ENCODE data around the gene CELA2A.
"Not testable (repeated sequence)": the region's sequence is repeated elsewhere in the genome, so short reads cannot be mapped to it uniquely, and the experiment has no call there.

CELA2A gene

DNA sequence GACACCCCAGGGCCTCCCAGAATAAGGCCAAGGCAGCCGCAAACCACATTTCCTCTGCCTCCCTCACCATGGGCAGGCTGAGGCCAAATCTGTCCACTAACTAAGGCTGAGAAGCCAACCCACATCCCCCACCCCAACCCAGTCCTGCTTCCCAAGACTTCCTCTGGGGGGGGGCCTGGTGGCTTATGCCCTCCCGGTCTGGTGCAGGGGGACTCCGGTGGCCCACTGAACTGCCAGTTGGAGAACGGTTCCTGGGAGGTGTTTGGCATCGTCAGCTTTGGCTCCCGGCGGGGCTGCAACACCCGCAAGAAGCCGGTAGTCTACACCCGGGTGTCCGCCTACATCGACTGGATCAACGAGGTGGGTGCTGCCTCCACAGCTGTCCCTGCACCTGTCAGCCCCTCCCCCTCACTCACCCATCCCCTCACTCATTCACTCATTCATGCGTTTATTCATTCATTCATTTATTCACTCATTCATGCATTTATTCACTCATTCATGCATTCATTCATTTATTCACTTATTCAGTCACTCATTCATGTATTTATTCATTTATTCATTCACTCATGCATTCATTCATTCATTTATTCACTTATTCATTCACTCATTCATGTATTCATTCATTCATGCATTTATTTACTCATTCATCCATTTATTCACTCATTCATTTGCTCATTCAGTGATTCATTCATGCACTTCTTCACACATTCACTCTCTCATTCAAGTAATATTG is 11.0 kb upstream of the CELA2A start:
- DNase-seq: no peak

GRCh38 chr1:15446212-15446611 is 10.3 kb upstream of the CELA2A start:
- no peak for DNase-seq

DNA sequence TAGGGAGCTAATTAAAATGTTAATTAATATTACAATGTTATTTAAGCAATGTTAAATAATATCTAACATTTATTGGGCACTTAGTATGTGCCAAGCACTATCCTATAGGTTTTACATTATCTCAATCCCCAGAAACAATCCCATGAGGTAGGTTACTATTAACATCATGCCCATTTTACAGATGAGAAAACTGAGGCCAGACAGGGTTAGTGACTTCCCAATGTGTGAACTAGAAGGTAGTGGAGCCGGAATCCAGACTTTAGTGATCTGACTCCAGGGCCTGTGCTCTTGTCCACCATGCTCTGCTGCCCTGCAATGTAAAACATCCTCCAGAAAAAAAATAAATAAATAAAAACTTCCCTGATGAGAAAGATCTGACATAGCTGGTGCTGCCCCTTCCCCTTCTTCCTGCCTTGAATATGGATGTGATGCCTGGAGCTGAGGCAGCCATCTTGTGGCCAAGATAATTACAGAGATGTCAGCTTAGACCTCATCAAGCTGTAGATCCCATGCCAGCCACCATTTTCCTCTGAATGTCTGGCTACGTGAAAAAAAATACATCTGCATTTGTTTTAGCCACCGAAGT is 7.6 kb upstream of the CELA2A start:
- DNase-seq: no peak

- no peak for DNase-seq
These were observed 7.0 kb upstream of the CELA2A start for GRCh38 chr1:15449567-15449966.

GRCh38 chr1:15451014-15451722 is 5.4 kb upstream of the CELA2A start:
- no peak for DNase-seq

DNA sequence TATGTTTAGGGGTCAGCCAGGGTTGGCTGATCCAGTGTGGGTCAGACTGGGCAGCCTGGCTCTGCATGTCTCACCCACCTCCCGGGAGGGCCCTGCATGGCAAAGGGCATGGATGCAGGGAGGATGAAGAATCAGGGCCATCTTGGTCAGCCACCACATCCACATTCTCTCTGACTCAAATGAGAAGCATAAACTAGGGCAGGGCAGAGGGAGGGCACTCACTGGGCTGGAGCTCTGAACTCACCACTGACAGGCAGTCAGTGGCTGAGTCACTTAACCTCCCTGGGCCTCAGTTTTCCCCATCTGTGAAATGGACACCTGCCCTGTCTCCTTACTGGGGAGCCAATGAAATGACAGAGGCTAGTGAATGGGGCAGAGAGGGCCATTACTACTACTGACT is 4.3 kb upstream of the CELA2A start:
- no peak for DNase-seq

DNA sequence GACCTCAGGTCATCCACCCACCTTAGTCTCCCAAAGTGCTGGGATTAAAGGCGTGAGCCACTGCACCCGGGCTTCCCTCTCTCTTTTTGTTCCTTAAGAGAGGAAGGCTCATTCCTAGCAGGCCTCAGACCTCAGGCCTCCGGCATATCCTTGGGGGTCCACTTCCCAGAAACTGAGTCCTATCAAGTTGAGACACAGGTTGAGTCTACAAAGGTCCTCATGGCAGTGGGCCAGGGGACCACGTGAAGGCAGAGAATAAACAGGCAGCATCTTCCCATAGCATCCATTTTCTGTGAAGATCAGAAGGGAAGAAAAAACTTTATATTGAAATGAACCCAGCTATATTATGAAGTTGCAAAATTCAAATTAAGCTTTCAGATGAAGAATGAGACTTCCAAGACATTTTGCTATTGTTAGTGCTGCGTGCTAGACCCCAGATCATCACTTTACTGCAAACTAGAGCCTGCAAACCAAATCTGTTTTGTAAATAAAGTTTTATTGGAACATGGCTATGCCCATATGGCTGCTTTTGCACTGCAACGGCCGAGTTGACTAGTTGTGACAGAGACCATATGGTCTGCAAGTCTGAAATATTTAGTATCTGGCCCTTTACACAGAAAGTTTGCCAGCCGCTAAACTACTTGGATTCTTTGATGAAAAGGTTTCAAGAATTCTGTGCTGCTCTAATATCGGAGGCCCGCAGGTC is 3.5 kb upstream of the CELA2A start:
- DNase-seq: no peak

GRCh38 chr1:15453734-15454133 is 2.8 kb upstream of the CELA2A start:
- DNase-seq: peak; percentile 63

DNA sequence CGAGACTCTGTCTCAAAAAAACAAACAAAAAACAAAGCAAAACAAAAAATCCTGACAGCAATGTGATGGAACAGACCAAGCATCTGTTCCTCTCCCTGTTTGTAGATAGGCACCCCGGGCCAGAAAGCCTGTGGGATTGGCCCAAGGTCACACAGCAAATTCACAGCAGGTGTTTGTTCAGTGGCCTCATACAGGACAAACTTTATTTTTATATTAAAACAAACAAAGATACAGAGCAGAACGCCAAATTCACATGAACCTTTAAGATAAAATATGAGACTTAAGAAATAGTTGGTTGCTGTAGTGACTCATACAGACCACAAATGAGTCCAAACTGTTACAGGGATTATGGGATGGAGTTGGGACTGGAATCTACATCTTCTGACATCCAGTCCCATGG is 2.3 kb upstream of the CELA2A start:
- peak; percentile 76 for DNase-seq

DNA sequence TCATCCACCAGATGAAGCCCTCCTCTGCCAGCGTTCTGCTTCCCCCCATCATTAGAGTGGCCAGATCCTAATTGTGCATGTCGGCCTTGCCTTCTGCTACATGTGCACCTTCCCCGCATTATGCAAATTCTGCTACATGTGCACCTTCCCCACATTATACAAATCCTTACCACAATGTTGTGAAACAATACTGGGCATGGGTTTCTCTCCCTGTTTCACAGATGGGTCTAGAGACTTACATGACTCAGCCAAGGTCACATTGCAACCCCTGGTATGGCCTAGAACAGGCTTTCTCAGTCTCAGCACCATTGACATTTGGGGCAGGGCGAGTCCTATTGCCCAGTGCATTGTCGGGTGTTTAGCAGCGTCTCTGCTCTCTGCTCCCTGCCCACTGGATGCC is 1.0 kb upstream of the CELA2A start:
- no peak for DNase-seq

DNA sequence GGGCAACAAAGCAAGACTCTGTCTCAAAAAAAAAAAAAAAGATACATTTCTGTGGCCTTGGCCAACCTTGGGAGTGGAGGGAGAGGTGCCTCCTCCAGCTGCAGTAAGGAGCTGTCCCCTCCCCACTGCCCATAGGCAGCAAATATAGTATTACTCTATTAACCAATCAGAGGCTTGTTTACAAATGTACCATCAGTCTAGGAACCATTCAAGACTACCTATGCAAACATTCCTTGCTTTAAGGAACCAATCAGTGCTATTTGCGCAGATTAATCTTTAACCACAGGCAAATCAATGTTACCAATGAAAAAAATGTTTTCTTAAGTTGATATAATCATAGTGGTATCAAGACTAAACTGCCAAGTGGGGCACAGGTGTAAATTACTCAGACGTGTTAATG is 1.1 kb downstream of the CELA2A start:
- DNase-seq: no peak

DNA sequence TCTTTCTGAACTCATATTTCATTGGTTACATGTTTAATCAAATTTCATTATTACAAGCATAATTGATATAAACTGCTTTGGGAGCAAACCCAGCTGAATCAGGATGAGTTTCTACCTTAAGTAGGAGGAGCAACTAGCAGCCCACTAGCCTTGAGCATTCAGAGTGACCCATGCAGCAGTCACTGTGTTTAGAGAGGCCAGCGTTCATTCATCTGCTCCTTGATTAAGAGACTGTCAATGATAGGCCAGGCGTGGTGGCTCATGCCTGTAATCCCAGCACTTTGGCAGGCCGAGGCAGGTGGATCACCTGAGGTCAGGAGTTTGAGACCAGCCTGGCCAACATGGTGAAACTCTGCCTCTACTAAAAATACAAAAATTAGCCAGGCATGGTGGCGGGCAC is 1.9 kb downstream of the CELA2A start:
- DNase-seq: not testable (repeated sequence)

- DNase-seq: peak; percentile 61
These were observed 3.5 kb downstream of the CELA2A start for GRCh38 chr1:15459771-15460707.

- peak; percentile 25 for DNase-seq
These were observed 4.2 kb downstream of the CELA2A start for GRCh38 chr1:15460708-15461095.

DNA sequence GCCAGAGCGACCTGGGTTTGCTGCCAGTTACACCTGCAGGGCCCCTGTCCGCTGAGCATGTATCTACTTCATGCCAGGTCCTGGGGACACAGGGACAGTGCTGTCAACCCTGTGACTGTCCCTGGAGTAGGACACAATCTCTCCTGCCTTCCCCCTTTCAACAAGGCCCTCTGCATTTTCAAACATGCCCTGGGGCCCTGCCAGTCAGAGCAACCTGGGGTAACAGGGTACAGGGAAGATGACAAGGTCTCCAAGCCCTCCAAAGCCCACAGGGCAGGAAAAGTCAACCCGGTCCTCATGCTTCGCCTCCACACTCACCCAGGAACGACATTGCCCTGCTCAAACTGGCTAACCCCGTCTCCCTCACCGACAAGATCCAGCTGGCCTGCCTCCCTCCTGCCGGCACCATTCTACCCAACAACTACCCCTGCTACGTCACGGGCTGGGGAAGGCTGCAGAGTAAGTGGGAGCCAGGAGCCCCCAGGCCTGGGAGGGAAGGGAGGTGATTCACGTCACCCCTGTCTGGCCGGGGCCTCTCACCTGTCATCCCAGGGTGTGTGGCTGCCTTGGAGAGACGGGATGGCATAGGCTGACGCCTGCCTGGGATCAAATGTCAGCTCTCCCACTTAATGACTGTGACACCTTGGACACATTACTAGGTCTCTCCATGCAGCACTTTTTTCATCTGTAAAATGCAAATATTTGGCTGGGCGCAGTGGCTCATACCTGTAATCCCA is 6.7 kb downstream of the CELA2A start:
- DNase-seq: not testable (repeated sequence)

DNA sequence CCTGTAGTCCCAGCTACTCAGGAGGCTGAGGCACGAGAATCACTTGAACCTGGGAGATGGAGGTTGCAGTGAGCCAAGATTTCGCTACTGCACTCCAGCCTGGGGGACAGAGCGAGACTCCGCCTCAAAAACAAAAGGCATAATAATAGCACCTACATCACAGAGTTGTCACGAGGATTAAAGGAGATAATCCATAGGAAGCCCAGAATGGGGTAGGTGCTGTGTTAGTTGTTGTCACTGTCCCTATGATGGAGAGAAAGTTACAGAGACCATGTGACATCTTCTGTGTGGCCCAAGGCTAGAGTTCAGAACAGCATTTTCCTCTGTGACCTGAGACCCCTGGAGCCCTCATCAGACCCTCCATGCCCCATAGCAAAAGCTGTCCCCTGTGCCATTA is 7.4 kb downstream of the CELA2A start:
- DNase-seq: not testable (repeated sequence)

GRCh38 chr1:15465674-15466073 is 9.1 kb downstream of the CELA2A start:
- no peak for DNase-seq

- DNase-seq: not testable (repeated sequence)
These were observed 10.6 kb downstream of the CELA2A start for GRCh38 chr1:15466955-15467625.

- DNase-seq: no peak
These were observed 11.6 kb downstream of the CELA2A start for GRCh38 chr1:15468145-15468544.

GRCh38 chr1:15469361-15469760 is 12.8 kb downstream of the CELA2A start:
- no peak for DNase-seq

- DNase-seq: not testable (repeated sequence)
These were observed 13.4 kb downstream of the CELA2A start for GRCh38 chr1:15469821-15470448.

Data from fibroblast of skin of right biceps (primary cell).